Measurements from ENCODE around the gene SSNA1. TPM values are rescaled to one million over a fixed set of nuclear protein-coding genes. Genes with fewer than 3 reads are reported as not detected.

The SSNA1 gene
- total RNA-seq, 2 experiments from 2014 or later, result 48.2 to 49.9 TPM

- Mint-ChIP-seq H3K27ac (no peak overlapping the region), H3K36me3 (ENCODE audit: low read depth) (no peaks in the 10 kb centered on the region), H3K4me3 (no peak overlapping the region), H3K27me3 (ENCODE audit: low read depth) (peaks cover 43% of the 10 kb centered on the region), H3K9me3 (no peaks in the 10 kb centered on the region), H3K4me1 (ENCODE audit: low read depth) (peaks cover 4% of the 10 kb centered on the region)
- intact Hi-C loops (cut with micrococcal nuclease), result no loop called here
- DNase-seq, result no peak
- CTCF ChIA-PET, result no interaction called here
These were observed 29.9 kb upstream of the SSNA1 start for GRCh38 chr9:137158625-137159024.

GRCh38 chr9:137159105-137160053 lies 29.1 kb upstream of the SSNA1 start:
- H3K4me1 Mint-ChIP-seq (ENCODE audit: low read depth), result peaks cover 4% of the 10 kb centered on the region
- H3K27ac Mint-ChIP-seq, result no peak overlapping the region
- no peak overlapping the region for H3K4me3 Mint-ChIP-seq
- no peak for DNase-seq
- H3K36me3 Mint-ChIP-seq (ENCODE audit: low read depth), result no peaks in the 10 kb centered on the region
- H3K9me3 Mint-ChIP-seq, result no peaks in the 10 kb centered on the region
- H3K27me3 Mint-ChIP-seq (ENCODE audit: low read depth), result peaks cover 45% of the 10 kb centered on the region
- intact Hi-C loops (cut with micrococcal nuclease), result no loop called here
- CTCF ChIA-PET, result no interaction called here

DNA sequence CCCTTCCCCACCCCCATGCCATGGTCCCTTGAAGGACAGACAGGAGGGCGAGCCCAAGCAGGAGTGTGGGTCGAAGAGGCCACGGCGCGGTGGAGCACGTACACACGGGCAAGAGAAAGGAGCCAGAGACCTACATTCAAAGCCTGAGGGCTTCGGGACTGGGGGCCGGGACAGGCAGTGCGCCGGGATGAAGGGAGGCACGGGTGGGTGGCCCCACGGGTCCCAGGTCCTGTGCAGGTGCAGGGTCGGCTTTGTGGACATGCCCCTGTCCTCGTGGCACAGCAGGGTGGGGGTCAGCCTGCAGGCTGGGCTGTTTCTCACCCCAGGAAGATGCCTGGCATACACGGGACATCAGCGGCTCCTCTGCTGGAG lies 28.4 kb upstream of the SSNA1 start:
- Mint-ChIP-seq H3K4me3 (no peak overlapping the region), H3K27ac (no peak overlapping the region), H3K27me3 (ENCODE audit: low read depth) (peaks cover 45% of the 10 kb centered on the region), H3K4me1 (ENCODE audit: low read depth) (peaks cover 4% of the 10 kb centered on the region), H3K36me3 (ENCODE audit: low read depth) (no peaks in the 10 kb centered on the region), H3K9me3 (no peaks in the 10 kb centered on the region)
- CTCF ChIA-PET, result no interaction called here
- DNase-seq, result no peak
- intact Hi-C loops (cut with micrococcal nuclease), result no loop called here

- no peaks in the 10 kb centered on the region for H3K9me3 Mint-ChIP-seq
- H3K4me1 Mint-ChIP-seq (ENCODE audit: low read depth), result peaks cover 4% of the 10 kb centered on the region
- CTCF ChIA-PET, result no interaction called here
- H3K27ac Mint-ChIP-seq, result no peak overlapping the region
- H3K4me3 Mint-ChIP-seq, result no peak overlapping the region
- no peaks in the 10 kb centered on the region for H3K36me3 Mint-ChIP-seq (ENCODE audit: low read depth)
- intact Hi-C loops (cut with micrococcal nuclease), result no loop called here
- DNase-seq, result no peak
- H3K27me3 Mint-ChIP-seq (ENCODE audit: low read depth), result peaks cover 39% of the 10 kb centered on the region
These were observed 27.5 kb upstream of the SSNA1 start for GRCh38 chr9:137160716-137161557.

DNA sequence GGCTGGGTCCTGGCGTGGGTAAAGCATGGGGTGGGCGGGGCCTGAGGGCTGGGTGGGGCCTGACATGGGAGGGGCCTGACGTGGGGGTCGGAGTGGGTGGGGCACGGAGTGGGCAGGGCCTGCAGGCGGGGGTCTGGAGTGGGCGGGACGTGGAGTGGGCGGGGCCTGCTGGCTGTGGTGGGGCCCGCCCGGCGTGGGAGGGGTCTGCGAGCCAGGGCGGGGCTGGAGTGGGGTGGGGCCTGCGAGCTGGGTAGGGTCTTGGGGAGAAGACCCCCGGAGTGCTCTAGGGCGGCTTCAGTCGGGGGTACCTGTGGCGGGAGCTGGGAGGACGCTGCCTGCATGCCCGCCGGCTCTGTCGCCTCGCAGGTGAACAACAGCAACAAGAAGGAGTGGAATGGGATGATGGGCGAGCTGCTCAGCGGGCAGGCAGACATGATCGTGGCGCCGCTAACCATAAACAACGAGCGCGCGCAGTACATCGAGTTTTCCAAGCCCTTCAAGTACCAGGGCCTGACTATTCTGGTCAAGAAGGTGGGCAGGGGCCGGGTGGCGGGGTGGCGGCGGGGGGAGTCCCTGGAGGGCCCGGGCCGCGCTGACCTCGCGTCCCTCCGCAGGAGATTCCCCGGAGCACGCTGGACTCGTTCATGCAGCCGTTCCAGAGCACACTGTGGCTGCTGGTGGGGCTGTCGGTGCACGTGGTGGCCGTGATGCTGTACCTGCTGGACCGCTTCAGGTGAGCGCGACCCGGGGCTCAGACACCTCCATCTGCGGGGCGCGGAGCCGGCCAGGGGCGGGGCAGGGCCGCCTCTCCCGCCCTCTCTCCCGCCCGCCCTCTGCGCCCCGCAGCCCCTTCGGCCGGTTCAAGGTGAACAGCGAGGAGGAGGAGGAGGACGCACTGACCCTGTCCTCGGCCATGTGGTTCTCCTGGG lies 26.7 kb upstream of the SSNA1 start:
- H3K36me3 Mint-ChIP-seq (ENCODE audit: low read depth), result no peaks in the 10 kb centered on the region
- intact Hi-C loops (cut with micrococcal nuclease), result no loop called here
- no peak for DNase-seq
- CTCF ChIA-PET, result no interaction called here
- no peak overlapping the region for H3K4me3 Mint-ChIP-seq
- no peaks in the 10 kb centered on the region for H3K9me3 Mint-ChIP-seq
- H3K4me1 Mint-ChIP-seq (ENCODE audit: low read depth), result peaks cover 4% of the 10 kb centered on the region
- peaks cover 39% of the 10 kb centered on the region for H3K27me3 Mint-ChIP-seq (ENCODE audit: low read depth)
- no peak overlapping the region for H3K27ac Mint-ChIP-seq

GRCh38 chr9:137162505-137163364 lies 25.7 kb upstream of the SSNA1 start:
- Mint-ChIP-seq H3K4me1 (ENCODE audit: low read depth) (peaks cover 5% of the 10 kb centered on the region), H3K4me3 (no peak overlapping the region), H3K36me3 (ENCODE audit: low read depth) (no peaks in the 10 kb centered on the region), H3K27ac (no peak overlapping the region), H3K27me3 (ENCODE audit: low read depth) (peaks cover 35% of the 10 kb centered on the region), H3K9me3 (no peaks in the 10 kb centered on the region)
- intact Hi-C loops (cut with micrococcal nuclease), result no loop called here
- no peak for DNase-seq
- CTCF ChIA-PET, result no interaction called here

DNA sequence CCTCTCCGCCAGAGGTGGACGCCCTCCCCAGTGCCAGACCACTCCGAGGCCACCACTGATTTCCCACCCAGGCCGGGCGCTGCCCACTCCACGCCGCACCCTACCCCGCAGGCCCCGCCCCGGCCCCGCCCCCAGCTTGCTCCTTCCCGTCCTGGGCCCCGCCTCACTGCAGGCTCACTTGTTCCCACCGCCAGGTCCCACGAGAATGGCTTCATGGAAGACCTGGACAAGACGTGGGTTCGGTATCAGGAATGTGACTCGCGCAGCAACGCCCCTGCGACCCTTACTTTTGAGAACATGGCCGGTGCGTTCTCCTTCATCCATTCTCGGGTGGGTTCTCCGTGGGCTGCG lies 25.1 kb upstream of the SSNA1 start:
- Mint-ChIP-seq H3K27ac (no peak overlapping the region), H3K4me3 (no peak overlapping the region), H3K4me1 (ENCODE audit: low read depth) (peaks cover 5% of the 10 kb centered on the region), H3K27me3 (ENCODE audit: low read depth) (peaks cover 29% of the 10 kb centered on the region), H3K9me3 (no peaks in the 10 kb centered on the region), H3K36me3 (ENCODE audit: low read depth) (no peaks in the 10 kb centered on the region)
- CTCF ChIA-PET, result no interaction called here
- intact Hi-C loops (cut with micrococcal nuclease), result no loop called here
- no peak for DNase-seq

GRCh38 chr9:137163805-137164204 lies 24.7 kb upstream of the SSNA1 start:
- CTCF ChIA-PET, result no interaction called here
- H3K4me3 Mint-ChIP-seq, result no peak overlapping the region
- peaks cover 5% of the 10 kb centered on the region for H3K4me1 Mint-ChIP-seq (ENCODE audit: low read depth)
- DNase-seq, result no peak
- peaks cover 29% of the 10 kb centered on the region for H3K27me3 Mint-ChIP-seq (ENCODE audit: low read depth)
- no peak overlapping the region for H3K27ac Mint-ChIP-seq
- intact Hi-C loops (cut with micrococcal nuclease), result no loop called here
- no peaks in the 10 kb centered on the region for H3K9me3 Mint-ChIP-seq
- no peaks in the 10 kb centered on the region for H3K36me3 Mint-ChIP-seq (ENCODE audit: low read depth)

GRCh38 chr9:137164370-137165249 lies 23.9 kb upstream of the SSNA1 start:
- Mint-ChIP-seq H3K27me3 (ENCODE audit: low read depth) (peaks cover 23% of the 10 kb centered on the region), H3K4me3 (no peak overlapping the region), H3K9me3 (no peaks in the 10 kb centered on the region), H3K27ac (no peak overlapping the region), H3K36me3 (ENCODE audit: low read depth) (no peaks in the 10 kb centered on the region), H3K4me1 (ENCODE audit: low read depth) (peaks cover 1% of the 10 kb centered on the region)
- DNase-seq, result no peak
- intact Hi-C loops (cut with micrococcal nuclease), result no loop called here
- CTCF ChIA-PET, result no interaction called here

- H3K9me3 Mint-ChIP-seq, result no peaks in the 10 kb centered on the region
- no peaks in the 10 kb centered on the region for H3K36me3 Mint-ChIP-seq (ENCODE audit: low read depth)
- peaks cover 1% of the 10 kb centered on the region for H3K4me1 Mint-ChIP-seq (ENCODE audit: low read depth)
- no peak overlapping the region for H3K27ac Mint-ChIP-seq
- peaks cover 22% of the 10 kb centered on the region for H3K27me3 Mint-ChIP-seq (ENCODE audit: low read depth)
- intact Hi-C loops (cut with micrococcal nuclease), result no loop called here
- H3K4me3 Mint-ChIP-seq, result no peak overlapping the region
- CTCF ChIA-PET, result no interaction called here
- DNase-seq, result no peak
These were observed 23.1 kb upstream of the SSNA1 start for GRCh38 chr9:137165250-137165836.

Measured in activated naive CD4-positive, alpha-beta T cell treated with anti-CD3 and anti-CD28 coated beads for 36 hours (primary cell).